UCSD-AML1 (cell line): Measurements from ENCODE around the gene AGPAT4.
"Not testable (repeated sequence)": the region's sequence is repeated elsewhere in the genome, so short reads cannot be mapped to it uniquely, and the experiment has no call there.

ENCODE experiments used
- DNase-seq: peaks from one replicate; lab custom pipeline; 2025; ENCODE audit not compliant: unreplicated experiment; lab: John Stamatoyannopoulos, UW

The AGPAT4 gene

GRCh38 chr6:161207200-161207599 lies 66.7 kb downstream of the AGPAT4 start:
- DNase-seq, result no peak

DNA sequence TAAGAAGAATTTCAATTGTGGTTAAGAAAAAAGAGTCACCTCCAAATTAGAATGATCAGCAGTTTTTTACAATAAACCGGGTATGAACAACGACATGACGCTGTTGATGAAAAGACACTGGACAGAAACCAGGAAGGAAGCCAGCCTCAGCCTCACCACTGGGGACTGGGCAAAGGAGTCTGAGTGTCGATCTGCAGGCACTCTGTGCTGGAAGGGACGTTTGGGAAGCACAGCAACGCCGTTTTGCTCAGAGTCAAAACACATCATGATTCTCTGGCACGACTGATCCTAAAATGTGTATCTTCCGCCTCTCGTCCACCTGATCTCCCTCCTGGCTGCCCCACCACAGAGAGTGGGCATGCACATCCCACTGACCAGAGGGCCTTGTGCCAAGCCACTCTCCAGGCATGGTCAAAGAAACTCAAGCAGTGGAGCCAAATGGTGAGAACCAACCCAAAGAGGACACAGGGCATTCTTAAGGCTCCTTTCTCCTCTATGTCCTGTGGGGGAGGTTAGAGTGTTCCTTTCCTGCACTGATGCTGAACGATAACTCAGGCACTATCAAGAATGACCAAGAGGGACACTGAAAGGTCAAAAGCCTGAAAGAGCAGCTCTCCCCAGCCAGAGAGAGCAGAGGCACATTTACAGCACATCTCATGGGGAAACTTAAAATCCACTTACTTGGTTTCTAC lies 68.8 kb downstream of the AGPAT4 start:
- peak; percentile 30 for DNase-seq

- DNase-seq, result peak; percentile 28
Measured at GRCh38 chr6:161200610-161201370, 73.1 kb downstream of the AGPAT4 start.

- peak; percentile 28 for DNase-seq
Measured at GRCh38 chr6:161199850-161200249, 74.0 kb downstream of the AGPAT4 start.

DNA sequence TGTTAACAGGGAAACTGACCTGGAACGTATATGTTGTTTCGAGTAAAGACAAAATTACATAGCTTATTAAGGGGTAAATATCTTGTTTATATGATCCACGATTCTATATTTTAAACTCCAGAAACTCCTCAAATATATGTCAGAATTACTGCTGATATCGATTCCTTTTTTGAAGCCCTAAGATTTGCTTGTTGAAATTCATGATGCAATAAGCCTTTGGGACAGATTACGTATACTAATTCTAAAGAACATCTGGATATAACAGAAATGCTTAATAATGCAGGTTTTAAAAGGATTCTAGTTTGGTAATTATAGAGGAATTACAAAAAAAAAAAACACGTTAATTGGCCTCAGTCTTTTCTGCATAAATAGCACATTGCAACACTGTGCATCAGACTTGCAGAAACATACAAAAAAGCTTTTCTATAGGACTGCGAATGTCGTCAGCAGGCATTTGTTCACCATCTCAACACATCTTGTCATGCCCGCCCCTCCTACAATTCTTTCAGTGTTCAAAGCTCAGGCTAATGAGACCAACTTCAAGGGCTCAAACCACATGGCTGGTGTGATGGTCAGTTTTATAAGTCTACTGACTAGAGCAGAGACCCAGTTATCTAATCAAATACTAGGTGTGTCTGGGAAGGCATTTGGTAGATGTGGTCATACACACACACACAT lies 74.9 kb downstream of the AGPAT4 start:
- no peak for DNase-seq

- no peak for DNase-seq
Measured at GRCh38 chr6:161198176-161198575, 75.7 kb downstream of the AGPAT4 start.

DNA sequence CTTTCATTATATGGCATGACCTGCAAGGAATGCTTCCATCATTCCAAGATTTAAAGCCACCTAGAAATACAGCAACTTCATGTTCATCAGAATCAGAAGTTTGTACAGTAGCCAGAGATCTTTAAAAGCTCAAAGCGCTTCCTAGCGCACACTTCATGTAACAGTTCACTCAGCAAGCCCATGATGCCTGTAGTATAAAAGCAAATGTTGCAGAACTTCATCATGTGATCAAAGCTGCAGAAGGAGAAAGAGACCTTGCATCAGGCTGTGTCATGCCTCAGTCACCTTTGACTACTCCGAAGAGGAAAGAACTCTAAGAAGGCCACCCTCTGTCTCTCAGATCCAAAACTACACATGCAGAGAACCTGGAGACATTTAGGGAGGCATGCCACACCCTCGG lies 78.5 kb downstream of the AGPAT4 start:
- DNase-seq, result no peak

DNA sequence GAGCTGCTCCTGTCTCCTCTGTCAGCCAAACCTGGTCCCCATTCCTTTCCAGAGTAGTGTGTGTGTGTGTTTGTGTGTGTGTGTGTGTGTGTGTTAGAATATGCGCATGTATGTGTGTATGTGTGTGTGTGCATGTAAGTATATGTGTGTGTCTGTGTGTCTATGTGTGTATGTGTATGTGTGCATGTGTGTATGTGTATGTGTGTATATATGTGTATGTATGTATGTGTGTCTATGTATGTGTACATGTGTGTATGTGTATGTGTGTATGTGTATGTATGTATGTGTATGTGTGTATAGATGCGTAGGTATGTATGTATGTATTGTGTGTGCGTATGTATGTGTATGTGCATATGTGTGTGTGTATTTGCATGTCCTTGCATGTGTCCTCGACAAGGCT lies 79.5 kb downstream of the AGPAT4 start:
- DNase-seq, result no peak

DNA sequence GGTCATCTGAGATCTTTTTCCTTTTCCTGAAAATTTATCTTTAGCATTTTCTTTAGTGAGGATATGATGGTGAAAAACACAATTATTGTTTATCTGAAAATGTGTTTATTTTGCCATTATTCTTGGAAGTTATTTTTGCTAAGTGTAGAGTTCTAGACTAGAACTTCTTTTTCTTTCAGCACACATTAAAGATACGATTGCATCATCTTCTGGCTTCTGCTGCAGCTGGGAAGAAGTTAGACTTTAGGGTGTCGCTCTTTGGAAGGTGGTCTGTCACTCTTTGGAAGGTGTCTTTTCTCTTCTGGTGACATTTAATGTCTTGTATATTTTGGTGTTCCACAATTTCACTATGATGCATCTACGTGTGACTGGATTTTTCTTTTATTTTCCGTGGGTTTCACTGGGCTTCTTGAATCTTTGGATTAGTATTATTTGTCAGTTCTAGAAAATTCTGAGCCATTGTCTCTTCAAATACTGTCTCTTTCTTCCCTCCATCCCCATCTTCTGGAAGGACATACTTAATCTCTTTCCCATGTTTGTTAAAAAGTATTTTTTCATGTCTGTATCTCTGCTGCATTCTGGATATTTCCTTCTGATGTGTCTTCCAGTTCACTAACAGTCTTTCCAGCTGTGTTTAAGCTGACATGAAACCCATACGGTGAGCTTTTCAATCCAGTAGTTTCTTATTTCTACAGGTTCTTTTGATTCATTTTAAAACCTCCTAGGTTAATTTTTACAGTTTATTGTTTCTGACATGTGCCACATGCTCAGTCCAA lies 81.0 kb downstream of the AGPAT4 start:
- DNase-seq, result no peak

- no peak for DNase-seq
Measured at GRCh38 chr6:161191671-161192070, 82.2 kb downstream of the AGPAT4 start.

GRCh38 chr6:161191007-161191406 lies 82.9 kb downstream of the AGPAT4 start:
- DNase-seq, result no peak

DNA sequence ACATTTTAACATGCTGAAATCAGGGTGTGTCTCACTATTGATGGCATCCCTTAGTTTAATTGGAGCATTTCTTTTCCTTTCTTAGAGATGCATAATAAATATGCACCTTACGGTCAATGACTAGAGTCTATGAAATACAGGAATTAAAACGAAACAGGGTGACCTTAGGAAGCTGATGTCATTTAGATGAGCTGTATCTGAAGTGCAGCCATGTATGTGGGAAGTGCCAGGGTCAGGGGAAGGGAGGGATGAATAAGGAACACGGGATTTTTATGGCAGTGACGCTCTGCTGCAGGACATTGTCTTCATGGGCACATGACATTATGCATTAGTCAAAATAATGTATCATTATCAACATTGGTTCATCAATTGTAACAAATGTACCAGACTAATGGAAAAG lies 84.0 kb downstream of the AGPAT4 start:
- no peak for DNase-seq

DNA sequence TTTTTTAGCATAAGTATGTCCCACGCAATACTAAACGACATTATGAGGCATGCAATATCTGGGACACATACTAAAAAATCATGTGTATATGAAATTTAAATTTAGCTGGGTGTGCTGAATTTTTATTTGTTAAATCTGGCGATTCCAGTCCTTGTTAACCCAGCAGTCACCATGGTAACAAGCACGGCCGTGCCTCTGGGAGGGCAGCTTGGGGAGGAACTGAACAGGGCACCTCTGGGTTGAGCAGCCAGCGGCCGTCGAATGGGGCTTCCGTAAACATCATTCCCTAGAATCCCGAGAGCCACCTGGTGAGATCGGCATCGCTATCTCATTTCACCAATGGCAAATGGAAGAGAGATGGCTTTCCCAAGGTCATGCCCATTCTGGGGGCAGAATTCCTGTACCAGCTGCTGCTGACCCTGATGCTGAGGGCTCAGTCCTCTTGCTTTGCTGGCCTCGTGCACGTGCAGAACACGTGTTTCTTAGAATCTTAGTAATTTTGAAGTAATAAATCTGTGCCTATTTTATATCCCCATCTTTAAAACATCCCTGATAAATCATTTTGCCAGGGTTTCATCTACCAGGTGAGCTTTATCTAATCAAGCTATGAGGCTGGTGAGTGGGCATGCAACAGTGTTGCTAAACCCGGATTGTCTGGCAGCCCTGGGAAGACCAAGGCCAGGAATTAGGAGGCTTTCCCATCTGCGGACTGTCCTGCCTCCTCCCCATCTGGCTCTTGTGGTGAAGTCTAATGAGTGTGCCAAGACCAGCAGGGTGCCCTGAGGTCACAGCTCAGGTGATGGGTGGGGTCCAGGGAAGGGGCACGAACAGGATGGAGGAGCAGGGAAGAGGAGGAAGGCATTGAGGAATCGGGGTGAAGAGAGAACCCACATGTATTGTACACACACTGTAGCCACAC lies 85.1 kb downstream of the AGPAT4 start:
- no peak for DNase-seq

GRCh38 chr6:161186173-161186769 lies 87.6 kb downstream of the AGPAT4 start:
- peak; percentile 79 for DNase-seq

GRCh38 chr6:161181121-161181520 lies 92.7 kb downstream of the AGPAT4 start:
- DNase-seq, result no peak

DNA sequence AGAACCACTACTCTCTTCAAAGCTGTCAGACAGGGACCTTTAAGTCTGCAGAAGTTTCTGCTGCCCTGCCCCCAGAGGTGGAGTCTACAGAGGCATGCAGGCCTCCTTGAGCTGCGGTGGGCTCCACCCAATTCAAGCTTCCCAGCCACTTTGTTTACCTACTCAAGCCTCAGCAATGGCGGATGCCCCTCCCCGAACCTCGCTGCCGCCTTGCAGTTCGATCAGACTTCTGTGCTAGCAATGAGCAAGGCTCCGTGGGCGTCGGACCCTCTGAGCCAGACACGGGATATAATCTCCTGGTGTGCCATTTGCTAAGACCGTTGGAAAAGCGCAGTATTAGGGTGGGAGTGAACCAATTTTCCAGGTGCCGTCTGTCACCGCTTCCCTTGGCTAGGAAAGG lies 95.7 kb downstream of the AGPAT4 start:
- DNase-seq, result not testable (repeated sequence)

- not testable (repeated sequence) for DNase-seq
Measured at GRCh38 chr6:161176428-161176827, 97.4 kb downstream of the AGPAT4 start.

DNA sequence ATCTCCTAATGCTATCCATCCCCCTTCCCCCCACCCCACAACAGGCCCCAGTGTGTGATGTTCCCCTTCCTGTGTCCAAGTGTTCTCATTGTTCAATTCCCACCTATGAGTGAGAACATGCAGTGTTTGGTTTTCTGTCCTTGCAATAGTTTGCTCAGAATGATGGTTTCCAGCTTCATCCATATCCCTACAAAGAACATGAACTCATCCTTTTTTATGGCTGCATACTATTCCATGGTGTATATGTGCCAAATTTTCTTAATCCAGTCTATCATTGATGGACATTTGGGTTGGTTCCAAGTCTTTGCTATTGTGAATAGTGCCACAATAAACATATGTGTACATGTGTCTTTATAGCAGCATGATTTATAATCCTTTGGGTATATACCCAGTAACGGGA lies 101.1 kb downstream of the AGPAT4 start:
- not testable (repeated sequence) for DNase-seq

DNA sequence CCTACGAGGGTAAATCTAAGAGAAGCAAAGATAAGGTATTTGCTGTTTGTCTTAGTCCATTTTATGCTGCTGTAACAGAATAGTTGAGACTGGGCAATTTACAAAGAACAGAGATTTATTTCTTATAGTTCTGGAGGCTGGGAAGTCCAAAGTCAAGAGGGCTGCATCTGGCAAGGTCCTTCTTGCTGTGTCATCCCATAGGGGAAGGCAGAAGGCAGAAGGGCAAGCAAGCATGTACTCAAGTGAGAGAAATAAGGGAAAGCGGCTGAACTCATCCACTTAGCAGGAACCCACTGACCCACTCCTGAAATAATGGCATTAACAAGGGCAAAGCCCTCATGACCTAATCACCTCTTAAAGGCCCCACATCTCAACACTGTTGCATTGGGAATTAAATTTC lies 102.7 kb downstream of the AGPAT4 start:
- no peak for DNase-seq

DNA sequence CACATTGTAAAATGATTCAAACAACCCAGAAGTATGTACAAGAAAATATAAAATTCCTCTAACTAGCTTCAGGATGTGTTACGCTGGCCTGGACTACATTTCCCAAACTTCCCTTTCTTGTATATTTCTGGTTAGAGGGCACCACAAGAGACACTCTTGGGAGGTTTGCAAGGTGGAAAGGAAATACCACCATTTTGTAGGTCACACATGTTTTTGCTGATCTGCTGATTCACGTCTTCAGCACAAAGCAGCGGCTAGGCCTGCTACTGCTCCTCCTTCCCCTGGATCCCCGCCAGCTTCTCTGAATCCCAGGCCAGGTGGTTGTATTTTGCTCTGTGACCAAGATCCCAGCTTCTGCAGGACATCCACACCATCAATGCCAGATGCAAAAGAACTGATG lies 104.2 kb downstream of the AGPAT4 start:
- DNase-seq, result no peak
